Measurements from ENCODE around the gene CCNY. TPM values are rescaled to one million over a fixed set of nuclear protein-coding genes. Genes with fewer than 3 reads are reported as not detected.

CCNY gene
- polyA plus RNA-seq, 2 of the 4 experiments (the other 2 are of a cell fraction): 28.1 to 55.5 TPM

- FAIRE-seq (no peak), ATAC-seq (no peak), DNase-seq (ENCODE audit: low read depth in 1 of 2, low spot score in 1 of 2) (no peak)
- Histone ChIP-seq H3K4me3 (no peak overlapping the region), H3K27ac (no peak overlapping the region), H3K4me2 (no peak overlapping the region), H3K4me1 (peaks cover 30% of the 10 kb centered on the region), H3K9me3 (no peaks in the 10 kb centered on the region)
- WGBS (ENCODE audit: missing lambda C conversion rate): 96% methylated on average over 28 of the region's 41 CpGs
- TF ChIP-seq MYC (IDR thresholded peaks at IDR 0.05; ENCODE audit: borderline replicate concordance, low read length): no peak
- no peak for TF ChIP-seq CBX2 (IDR thresholded peaks at IDR 0.05; ENCODE audit: borderline replicate concordance, low read depth)
- TF ChIP-seq HEYL (CRISPR knock-in tag; IDR thresholded peaks at IDR 0.05): no peak
- TF ChIP-seq NFE2L2 (conservative IDR thresholded peaks at IDR 0.05; ENCODE audit: low read length): no peak
- TF ChIP-seq CHD4 (IDR thresholded peaks at IDR 0.05; ENCODE audit: borderline replicate concordance): no peak
- no peak for TF ChIP-seq RNF2 (IDR thresholded peaks at IDR 0.05; ENCODE audit: borderline replicate concordance, low read depth)
- no peak for TF ChIP-seq ZNF302 (CRISPR knock-in tag; IDR thresholded peaks at IDR 0.05)
- no peak for TF ChIP-seq JUN (IDR thresholded peaks at IDR 0.05)
- TF ChIP-seq EHMT2 (IDR thresholded peaks at IDR 0.05; ENCODE audit: low read depth): no peak
- no peak for TF ChIP-seq MAX (IDR thresholded peaks at IDR 0.05)
- no peak for TF ChIP-seq GATA3 (IDR thresholded peaks at IDR 0.05; ENCODE audit: borderline replicate concordance)
- TF ChIP-seq POLR2A (IDR thresholded peaks at IDR 0.05; ENCODE audit: low read length): no peak
- no peak for TF ChIP-seq HMGXB4 (CRISPR knock-in tag; IDR thresholded peaks at IDR 0.05; ENCODE audit: borderline replicate concordance)
- no peak for TF ChIP-seq ZFP36 (IDR thresholded peaks at IDR 0.05; ENCODE audit: borderline replicate concordance, partially characterized antibody)
- ChIA-PET CTCF (no interaction called here), POLR2A (no interaction called here)
Measured at GRCh38 chr10:35362701-35363350, 26.5 kb downstream of the CCNY start.

GRCh38 chr10:35363587-35363986 lies 27.3 kb downstream of the CCNY start:
- Histone ChIP-seq H3K27ac (no peak overlapping the region), H3K4me3 (no peak overlapping the region), H3K4me2 (peak overlapping the region; percentile 69; the same call in 1 of the 3 replicates), H3K9me3 (no peaks in the 10 kb centered on the region), H3K4me1 (peaks cover 33% of the 10 kb centered on the region)
- WGBS (ENCODE audit: missing lambda C conversion rate): 90% methylated on average over 5 of the region's 5 CpGs
- DNase-seq (ENCODE audit: low read depth in 1 of 2, low spot score in 1 of 2) (no peak), FAIRE-seq (no peak), ATAC-seq (no peak)
- TF ChIP-seq EHF (CRISPR knock-in tag; IDR thresholded peaks at IDR 0.05) (no peak), RFX5 (IDR thresholded peaks at IDR 0.05) (no peak), BCL3 (IDR thresholded peaks at IDR 0.05) (no peak), RNF2 (IDR thresholded peaks at IDR 0.05; ENCODE audit: borderline replicate concordance, low read depth) (no peak), POLR2AphosphoS2 (conservative IDR thresholded peaks at IDR 0.05; ENCODE audit: low read length) (no peak), BHLHE40 (IDR thresholded peaks at IDR 0.05; ENCODE audit: low read depth, low read length) (no peak), NFE2L2 (conservative IDR thresholded peaks at IDR 0.05; ENCODE audit: low read length) (no peak), RCOR1 (IDR thresholded peaks at IDR 0.05; ENCODE audit: low read depth, low read length) (no peak), MAX (IDR thresholded peaks at IDR 0.05) (no peak), CBX2 (IDR thresholded peaks at IDR 0.05; ENCODE audit: borderline replicate concordance, low read depth) (no peak), HOXB13 (CRISPR knock-in tag; IDR thresholded peaks at IDR 0.05; ENCODE audit: low read depth) (no peak)
- TF ChIP-seq, protein P1, sequence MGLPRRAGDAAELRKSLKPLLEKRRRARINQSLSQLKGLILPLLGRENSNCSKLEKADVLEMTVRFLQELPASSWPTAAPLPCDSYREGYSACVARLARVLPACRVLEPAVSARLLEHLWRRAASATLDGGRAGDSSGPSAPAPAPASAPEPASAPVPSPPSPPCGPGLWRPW (IDR thresholded peaks at IDR 0.05): no peak
- TF ChIP-seq, protein P2, sequence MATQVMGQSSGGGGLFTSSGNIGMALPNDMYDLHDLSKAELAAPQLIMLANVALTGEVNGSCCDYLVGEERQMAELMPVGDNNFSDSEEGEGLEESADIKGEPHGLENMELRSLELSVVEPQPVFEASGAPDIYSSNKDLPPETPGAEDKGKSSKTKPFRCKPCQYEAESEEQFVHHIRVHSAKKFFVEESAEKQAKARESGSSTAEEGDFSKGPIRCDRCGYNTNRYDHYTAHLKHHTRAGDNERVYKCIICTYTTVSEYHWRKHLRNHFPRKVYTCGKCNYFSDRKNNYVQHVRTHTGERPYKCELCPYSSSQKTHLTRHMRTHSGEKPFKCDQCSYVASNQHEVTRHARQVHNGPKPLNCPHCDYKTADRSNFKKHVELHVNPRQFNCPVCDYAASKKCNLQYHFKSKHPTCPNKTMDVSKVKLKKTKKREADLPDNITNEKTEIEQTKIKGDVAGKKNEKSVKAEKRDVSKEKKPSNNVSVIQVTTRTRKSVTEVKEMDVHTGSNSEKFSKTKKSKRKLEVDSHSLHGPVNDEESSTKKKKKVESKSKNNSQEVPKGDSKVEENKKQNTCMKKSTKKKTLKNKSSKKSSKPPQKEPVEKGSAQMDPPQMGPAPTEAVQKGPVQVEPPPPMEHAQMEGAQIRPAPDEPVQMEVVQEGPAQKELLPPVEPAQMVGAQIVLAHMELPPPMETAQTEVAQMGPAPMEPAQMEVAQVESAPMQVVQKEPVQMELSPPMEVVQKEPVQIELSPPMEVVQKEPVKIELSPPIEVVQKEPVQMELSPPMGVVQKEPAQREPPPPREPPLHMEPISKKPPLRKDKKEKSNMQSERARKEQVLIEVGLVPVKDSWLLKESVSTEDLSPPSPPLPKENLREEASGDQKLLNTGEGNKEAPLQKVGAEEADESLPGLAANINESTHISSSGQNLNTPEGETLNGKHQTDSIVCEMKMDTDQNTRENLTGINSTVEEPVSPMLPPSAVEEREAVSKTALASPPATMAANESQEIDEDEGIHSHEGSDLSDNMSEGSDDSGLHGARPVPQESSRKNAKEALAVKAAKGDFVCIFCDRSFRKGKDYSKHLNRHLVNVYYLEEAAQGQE (IDR thresholded peaks at IDR 0.05): no peak
- ChIA-PET CTCF (no interaction called here), POLR2A (no interaction called here)
